ENCODE data around the gene LRRC59. TPM values are rescaled to one million over a fixed set of nuclear protein-coding genes. Genes with fewer than 3 reads are reported as not detected.

Gene LRRC59
- total RNA-seq, 6 donors from 2014 or later = 19.9 to 135 (median 67.0) TPM

GRCh38 chr17:50381920-50382319, 15.4 kb downstream of the LRRC59 start:
- DNase-seq (no peak), ATAC-seq (ENCODE audit: low FRiP score in 2 of 2) (no peak)
- Histone ChIP-seq H3K9me3 (no peaks in the 10 kb centered on the region), H3K27ac (no peak overlapping the region), H3K4me3 (no peak overlapping the region), H3K36me3 (peaks cover 44 to 70% (median 66%) of the 10 kb centered on the region in 4 donors), H3K27me3 (no peaks in the 10 kb centered on the region), H3K4me1 (no peaks in the 10 kb centered on the region)
- whole genome bisulfite sequencing, 2 donors = 48 to 61% methylated on average over 3 of the region's 3 CpGs
- TF ChIP-seq POLR2AphosphoS5 (IDR thresholded peaks at IDR 0.05) = no peak

GRCh38 chr17:50381260-50381815, 16.0 kb downstream of the LRRC59 start:
- peaks cover 39 to 64% (median 60%) of the 10 kb centered on the region in 4 donors for H3K36me3 ChIP-seq
- no peaks in the 10 kb centered on the region for H3K9me3 ChIP-seq
- no peaks in the 10 kb centered on the region for H3K27me3 ChIP-seq
- no peak for DNase-seq
- TF ChIP-seq POLR2A (IDR thresholded peaks at IDR 0.05) (no peak), POLR2AphosphoS5 (IDR thresholded peaks at IDR 0.05) (no peak), EP300 (IDR thresholded peaks at IDR 0.05) (no peak), CTCF (IDR thresholded peaks at IDR 0.05) (no peak)
- H3K4me3 ChIP-seq = no peak overlapping the region
- ATAC-seq (ENCODE audit: low FRiP score in 2 of 2) = no peak
- no peaks in the 10 kb centered on the region for H3K4me1 ChIP-seq
- WGBS, 2 donors = 91 to 95% methylated on average over 7 of the region's 7 CpGs
- no peak overlapping the region for H3K27ac ChIP-seq

- H3K9me3 ChIP-seq = no peaks in the 10 kb centered on the region
- TF ChIP-seq CTCF (IDR thresholded peaks at IDR 0.05) (no peak), POLR2AphosphoS5 (IDR thresholded peaks at IDR 0.05) (no peak), POLR2A (IDR thresholded peaks at IDR 0.05) (no peak), EP300 (IDR thresholded peaks at IDR 0.05) (no peak)
- H3K27ac ChIP-seq = no peak overlapping the region
- H3K36me3 ChIP-seq = peaks cover 33 to 57% (median 53%) of the 10 kb centered on the region in 4 donors
- H3K27me3 ChIP-seq = no peaks in the 10 kb centered on the region
- no peaks in the 10 kb centered on the region for H3K4me1 ChIP-seq
- no peak overlapping the region for H3K4me3 ChIP-seq
- WGBS, 2 donors = 82 to 93% methylated on average over 11 to 13 of the region's 13 CpGs
- no peak for DNase-seq
- ATAC-seq (ENCODE audit: low FRiP score in 2 of 2) = peak in 1 of 2 donors; percentile 13
Observed at GRCh38 chr17:50380369-50381259, 16.7 kb downstream of the LRRC59 start.

- H3K36me3 ChIP-seq = peaks cover 23 to 46% (median 43%) of the 10 kb centered on the region in 4 donors
- H3K4me1 ChIP-seq = no peaks in the 10 kb centered on the region
- ATAC-seq (ENCODE audit: low FRiP score in 2 of 2) = no peak
- H3K4me3 ChIP-seq = no peak overlapping the region
- no peak for DNase-seq
- WGBS, 2 donors = 89 to 94% methylated on average over 6 of the region's 6 CpGs
- no peak overlapping the region for H3K27ac ChIP-seq
- TF ChIP-seq POLR2A (IDR thresholded peaks at IDR 0.05) (no peak), POLR2AphosphoS5 (IDR thresholded peaks at IDR 0.05) (no peak), EP300 (IDR thresholded peaks at IDR 0.05) (no peak), CTCF (IDR thresholded peaks at IDR 0.05) (no peak)
- no peaks in the 10 kb centered on the region for H3K27me3 ChIP-seq
- H3K9me3 ChIP-seq = no peaks in the 10 kb centered on the region
Observed at GRCh38 chr17:50379351-50380132, 17.8 kb downstream of the LRRC59 start.

All from upper lobe of left lung (tissue), 6 donors.